Activated CD4-positive, alpha-beta T cell treated with anti-CD3 and anti-CD28 coated beads, Interleukin-10, Interleukin-2, amounts not matched to agents 100 ng/mL and 50 ng/mL, durations not matched to agents 16 hours and 8 hours (primary cell): Measurements from ENCODE around the gene RAB4A.

Experiments used
- DNase-seq: peaks from one replicate; pipeline ENCODE4 v3.0.0-alpha.2; 2020

Gene RAB4A, protein sequence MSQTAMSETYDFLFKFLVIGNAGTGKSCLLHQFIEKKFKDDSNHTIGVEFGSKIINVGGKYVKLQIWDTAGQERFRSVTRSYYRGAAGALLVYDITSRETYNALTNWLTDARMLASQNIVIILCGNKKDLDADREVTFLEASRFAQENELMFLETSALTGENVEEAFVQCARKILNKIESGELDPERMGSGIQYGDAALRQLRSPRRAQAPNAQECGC

DNA sequence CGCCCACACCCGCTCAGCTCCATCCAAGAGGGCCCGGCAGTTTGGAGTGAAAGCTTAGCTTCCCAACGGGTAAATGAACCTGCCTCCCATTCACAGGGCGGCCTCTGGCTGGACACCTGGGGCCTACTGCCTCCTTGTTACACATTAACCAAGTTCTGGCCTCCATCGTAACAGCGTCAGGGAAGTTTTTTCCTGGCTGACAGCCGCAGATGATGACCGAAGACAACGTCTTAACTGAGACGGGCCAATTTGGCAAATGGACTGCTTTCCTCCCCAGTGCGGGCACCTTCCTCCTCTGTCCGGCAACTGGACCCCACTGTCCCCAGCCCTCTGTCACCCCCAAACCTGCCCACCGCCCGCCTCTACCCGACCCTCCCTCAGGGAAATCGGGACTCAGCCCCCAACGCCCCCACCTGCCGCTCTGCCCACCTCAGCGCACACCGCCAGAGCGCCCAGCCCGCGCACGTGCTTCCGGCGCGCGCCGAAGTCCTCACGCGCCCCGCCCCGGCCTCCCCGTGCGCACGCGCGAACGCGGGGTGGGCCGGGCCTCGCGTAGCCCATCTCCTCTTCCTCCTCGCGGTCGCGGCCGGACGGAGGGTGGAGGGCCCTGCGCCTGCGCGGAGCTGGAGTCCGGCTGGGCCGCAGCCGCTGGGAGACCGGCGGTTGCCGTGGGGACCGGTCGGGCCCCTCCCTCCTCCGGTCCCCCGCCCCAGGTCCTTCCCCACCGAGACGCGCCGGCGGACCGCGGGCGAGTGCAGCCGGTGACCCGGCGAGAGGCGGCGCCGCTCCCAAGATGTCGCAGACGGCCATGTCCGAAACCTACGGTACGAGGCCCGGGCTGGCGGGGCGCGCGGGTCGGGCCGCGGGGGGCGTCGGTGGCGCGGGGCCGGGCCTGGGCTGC lies at the start of gene RAB4A:
RAB4A (plus strand) TSS at position 565 of the 901 bp plus-strand sequence; CDS start at position 794, 229 bp downstream.
- DNase-seq: peak; percentile 91

DNA sequence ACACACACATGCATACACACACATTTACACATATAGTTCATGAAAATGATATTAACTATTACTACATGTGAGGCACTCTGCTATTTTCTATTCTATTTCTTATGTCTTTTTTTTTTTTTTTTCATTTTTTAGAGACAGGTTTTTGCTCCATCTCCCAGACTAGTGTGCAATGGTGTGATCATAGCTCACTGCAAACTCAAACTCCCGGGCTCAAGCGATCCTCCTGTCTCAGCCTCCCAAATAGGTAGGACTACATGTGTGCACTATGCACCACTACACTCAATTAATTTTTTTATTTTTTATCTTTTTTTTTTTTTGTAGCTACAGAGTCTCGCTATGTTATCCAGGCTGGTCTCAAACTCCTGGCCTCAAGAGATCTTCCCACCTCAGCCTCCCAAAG lies 48.8 kb upstream of the RAB4A start:
- DNase-seq: no peak

DNA sequence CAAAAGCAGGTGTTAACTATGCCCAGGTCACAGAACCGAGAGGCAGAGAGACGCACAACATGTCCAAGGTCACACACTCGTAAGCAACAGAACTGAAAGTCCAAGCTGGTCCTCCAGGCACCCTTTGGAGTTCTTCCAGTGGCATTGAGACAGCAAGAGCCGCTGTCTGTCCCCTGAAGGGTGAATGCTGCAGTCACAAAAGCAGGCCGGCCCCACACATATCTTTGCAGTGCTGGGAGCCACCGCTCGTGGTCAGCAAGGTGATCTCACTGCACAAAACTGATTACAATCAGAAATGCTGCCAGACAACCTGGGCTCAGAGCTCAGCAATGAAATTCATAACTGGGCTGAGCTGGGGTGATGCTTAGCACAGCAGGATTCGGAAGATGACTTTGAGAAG lies 47.4 kb upstream of the RAB4A start:
- no peak for DNase-seq

DNA sequence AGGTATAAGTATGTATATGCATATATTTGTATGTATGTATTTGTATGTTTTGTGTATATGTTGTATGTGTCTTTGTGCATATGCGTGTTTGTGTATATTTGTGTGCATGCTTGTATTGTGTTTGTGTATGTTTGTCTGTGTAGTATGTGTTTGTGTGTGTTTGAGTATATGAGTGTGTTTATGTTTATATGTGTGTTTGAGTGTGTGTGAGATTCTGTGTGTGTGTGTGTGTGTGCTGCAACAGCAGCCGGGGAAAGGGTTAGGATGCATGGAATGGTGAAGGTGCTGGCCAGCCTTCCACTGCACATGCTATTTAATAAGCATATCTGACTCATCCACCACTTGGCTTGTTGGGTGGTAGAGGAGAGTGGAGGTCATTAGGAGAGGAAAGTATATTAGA lies 46.6 kb upstream of the RAB4A start:
- no peak for DNase-seq

DNA sequence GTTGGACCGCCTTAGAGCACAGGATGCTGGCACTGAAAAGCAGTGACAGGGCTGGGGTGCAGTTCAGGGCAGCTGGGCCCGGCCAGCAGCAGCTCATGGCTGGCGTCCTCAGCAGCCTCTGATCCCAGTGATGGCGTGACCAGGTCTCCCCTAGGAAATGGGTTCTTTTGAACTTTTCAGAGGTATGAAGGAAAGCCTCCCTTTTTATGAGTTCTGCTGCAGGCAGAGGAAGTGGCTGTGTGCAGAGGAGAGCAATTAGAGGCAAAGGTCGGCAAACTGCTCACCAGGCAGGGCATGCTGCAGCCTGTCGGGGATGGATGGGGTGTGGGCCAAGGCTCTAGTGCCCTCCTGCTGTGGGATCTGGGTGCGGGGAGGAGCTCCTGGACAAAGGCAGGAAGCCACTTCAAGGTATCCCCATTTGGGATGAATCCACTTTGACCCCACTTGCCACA lies 45.6 kb upstream of the RAB4A start:
- no peak for DNase-seq

DNA sequence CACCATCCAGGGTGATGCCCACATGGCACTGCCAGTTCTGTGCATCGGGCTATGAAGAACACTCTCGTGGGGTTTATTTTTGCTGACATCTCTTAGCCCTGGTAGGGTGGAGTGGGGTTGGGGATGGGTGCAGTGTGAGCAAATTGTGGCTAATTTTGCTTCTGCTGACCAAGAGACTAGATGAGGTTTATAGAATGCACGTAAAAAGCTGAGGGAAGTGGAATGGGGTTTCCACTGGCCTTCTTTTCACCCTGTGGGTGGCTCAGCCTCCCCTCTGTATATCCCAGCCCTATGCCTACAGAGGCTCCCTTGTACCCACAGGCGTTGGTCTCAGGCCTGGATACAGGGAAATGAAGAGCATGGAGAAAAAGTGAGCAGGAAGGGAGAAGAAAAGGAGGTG lies 44.1 kb upstream of the RAB4A start:
- DNase-seq: no peak

DNA sequence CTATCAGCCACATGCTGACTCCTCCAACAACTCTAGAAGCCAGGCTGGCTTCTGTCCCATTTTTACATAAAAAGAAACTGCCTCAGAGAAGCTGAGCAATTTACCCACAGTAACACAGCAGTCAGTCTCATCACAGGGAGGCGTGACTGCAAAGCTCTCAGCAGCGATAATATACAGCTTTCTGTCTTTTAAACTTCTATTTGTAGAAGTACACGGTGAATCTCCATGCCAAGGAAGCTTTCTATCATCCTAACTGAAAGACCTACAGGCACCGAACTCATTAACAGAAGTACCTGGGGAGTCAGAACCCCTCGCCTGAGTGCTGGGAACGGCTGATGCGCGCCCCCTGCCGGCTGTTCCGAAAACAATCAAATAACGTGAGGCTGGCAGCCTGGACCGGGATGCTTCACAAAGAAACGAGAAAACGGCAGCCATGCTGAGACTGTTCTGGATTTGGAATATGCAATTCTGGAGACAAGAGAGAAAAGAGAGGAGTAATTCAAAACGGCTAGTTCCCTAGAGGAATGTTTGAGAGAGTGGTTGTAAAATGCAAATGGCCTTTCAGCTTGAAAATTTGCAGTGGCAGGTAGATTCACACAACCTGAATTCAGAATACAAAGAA lies 43.5 kb upstream of the RAB4A start:
- peak; percentile 80 for DNase-seq

DNA sequence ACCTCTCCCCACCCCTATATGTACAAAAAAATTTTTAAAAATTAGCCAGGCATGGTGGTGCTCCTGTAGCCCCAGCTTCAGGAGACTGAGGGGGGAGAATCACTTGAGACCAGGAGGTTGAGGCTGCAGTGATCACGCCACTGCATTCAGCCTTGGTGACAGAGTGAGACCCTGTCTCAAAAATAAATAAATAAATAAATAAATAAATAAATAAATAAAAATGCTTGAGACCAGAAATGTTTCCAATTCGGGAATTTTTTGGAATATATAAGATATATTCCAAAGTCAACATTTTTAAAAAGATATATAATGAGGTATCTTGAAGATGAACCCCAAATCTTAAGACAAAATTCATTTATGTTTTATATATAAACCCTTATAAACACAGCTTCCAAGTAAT lies 42.4 kb upstream of the RAB4A start:
- DNase-seq: no peak

DNA sequence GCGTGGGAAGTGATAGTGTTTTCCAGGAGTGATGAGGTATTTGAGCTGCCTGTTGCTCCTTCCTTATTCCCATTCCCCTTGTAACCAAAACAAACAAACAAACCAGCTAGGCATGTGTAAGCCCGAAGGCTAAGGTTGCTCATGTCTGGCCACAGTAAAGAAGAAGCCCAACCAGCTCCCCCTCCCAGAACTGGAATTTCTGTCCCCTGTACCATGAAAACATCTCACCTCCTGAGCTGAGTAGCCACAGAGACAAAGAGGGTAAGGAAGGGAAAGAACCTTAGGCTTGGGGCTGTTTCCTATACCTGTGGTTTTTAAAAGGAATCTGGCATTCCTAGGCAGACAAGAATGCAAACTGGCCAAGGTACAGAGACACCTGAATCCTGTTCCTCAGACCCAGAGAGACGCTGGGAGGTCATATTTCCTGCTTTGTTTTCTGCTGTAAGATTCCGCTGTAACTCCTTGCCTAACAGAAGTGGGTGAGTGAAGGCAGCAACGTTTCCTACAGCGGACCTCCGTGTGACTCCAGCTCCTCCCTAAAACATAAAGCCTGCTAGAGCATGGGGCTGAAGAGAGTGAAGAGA lies 41.7 kb upstream of the RAB4A start:
- no peak for DNase-seq

DNA sequence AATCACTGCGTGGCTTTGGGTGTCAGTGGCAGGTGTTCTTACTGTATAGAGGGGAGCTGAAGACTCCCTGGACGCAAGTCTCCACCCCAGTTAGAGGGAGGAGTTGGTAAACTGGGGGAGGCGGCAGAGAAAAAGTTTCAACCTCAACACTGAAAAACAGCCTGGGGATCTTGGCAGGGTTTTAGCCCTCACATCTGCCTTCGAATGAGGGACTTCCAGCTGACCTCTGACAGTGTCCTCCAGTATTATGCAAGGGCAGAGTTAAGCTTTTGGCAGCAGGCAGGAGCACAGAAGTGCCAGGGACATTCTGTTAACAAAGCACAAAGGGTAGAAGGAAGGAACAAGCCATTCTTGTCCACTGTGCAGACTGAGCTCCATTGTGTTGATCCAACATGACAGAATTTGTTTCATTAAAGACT lies 41.2 kb upstream of the RAB4A start:
- no peak for DNase-seq

DNA sequence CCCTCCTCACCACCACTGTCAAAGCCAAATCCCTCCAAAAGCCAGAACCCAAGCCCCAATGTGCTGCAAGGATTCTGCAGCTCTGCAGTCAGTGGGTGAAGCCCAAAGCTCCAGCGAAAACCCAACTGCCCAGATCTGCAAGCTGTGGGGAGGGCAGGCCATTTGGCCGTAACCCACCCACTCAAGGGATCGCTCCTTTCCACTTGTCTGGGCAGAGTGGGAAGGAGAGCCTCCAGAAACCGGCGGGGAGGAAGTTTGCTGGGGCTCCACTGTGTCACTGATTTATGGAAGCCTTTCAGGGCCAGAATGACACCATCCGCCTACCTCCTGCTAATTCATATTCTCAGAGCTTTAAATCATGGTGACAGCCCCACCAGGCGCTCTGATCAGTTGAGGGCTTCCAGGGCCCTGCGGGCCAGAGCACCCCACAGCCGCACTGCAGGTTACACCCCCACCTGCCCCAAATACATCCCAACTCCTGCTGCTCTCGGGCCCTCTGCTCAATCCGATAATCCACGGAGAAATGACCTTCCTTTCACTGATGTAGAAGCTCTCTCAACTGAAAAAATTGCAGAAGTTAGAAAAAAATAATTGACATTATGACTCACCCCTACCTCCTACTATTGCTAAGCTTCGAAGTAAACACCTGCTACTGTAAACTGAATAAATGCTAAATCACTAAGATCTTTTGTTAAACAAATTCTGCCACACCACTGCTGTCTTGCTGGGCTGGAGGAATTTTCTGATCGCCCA lies 40.6 kb upstream of the RAB4A start:
- no peak for DNase-seq

DNA sequence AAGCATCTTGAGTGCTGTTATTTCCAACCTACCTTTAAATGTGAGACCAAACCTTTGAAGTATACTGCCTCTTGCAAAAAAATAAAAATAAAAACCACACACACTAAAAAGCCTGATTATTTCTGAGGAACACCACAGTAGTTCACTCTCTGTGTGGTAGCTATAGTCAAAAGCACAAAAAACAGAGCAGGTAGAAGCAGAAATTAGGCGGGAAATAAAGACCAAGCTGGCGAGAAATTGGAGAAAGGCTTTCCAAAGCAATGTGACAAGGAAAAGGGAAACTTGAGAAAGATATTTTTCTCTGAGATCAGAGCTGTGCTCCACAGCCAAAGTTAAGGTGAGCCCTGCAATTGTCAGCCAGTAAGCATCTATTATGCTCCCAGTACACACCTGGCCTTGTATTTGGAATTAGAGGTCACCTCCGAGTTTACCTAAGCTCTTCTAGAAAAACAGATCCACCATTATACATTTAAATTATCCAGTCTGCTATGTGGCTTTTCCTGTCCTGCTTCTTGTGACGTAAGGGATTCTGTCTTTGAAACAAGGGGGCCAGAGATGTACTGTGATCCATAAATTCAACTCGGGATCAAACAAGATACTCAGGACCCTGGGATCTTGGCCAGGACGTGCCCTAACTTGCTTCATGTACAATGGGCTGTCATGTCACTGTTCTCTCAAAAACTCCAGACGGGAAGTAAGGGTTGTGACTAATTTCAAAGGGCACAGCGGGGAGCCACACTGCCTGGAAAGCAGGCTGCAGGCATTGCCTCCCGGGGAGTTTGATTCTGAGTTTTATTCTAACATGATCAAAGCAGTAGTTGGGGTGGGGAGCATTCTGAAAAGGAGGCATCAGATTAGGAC lies 39.8 kb upstream of the RAB4A start:
- no peak for DNase-seq

DNA sequence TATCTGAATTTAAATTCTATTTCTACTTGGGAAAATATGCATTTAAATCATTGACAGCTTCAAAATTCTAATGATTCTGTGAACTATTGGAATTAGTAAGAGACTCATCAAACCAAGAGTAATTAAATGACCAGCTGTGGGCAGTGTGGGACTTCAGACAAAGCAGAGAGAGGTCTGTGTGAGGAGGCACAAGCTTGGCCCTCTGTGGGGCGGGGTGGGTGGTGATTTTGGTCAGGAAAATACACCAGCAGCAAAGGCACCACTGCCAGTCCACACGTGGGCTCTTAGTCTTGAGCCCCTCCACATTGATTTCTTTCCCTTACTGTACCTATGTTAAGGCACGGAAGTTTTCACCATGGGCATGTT lies 39.2 kb upstream of the RAB4A start:
- peak; percentile 17 for DNase-seq

DNA sequence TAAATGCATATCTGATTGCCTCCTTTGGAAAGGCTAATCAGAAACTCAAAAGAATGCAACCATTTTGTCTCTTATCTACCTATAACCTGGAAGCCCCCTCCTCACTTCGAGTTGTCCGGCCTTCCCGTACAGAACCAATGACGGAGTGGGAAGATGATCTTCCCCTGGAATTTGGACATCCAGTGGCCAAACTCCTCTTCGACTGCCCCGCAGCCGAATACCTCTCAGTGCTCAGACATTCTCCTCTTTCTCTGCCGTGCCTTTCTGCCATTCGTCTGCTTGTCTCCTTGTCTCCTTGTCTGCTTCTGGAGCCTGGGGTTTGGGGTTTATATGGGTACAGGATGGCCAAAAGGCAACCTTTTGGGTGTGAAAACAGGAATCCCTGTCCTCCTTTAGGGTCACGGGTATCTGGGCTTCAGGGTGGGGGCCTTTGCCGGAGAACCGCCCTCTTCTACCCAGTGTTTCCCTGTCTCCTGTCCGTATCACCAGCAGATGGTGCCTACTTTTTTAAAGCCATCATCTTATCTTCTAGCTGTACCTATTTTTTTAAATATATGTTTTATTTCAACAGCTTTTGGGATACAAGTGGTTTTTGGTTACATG lies 35.9 kb upstream of the RAB4A start:
- no peak for DNase-seq

DNA sequence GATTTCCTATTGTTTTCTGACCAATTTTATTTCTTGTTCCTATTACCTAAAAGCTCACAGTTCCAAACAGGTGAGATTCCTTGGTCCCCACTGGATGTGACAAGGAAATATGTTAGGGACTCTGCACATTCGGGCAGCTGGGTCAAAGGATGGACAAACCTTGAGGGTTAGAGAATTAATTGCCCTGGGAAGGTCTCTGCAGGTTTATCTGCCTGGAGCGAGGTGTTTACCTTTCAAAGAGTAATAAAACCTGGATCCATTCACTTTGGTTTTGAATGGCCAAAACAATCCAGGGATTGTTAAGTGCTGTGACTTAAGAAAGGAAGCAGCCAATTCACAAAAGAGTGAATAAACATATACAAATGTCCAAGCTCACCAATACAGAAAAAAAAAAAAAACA lies 33.6 kb upstream of the RAB4A start:
- no peak for DNase-seq

DNA sequence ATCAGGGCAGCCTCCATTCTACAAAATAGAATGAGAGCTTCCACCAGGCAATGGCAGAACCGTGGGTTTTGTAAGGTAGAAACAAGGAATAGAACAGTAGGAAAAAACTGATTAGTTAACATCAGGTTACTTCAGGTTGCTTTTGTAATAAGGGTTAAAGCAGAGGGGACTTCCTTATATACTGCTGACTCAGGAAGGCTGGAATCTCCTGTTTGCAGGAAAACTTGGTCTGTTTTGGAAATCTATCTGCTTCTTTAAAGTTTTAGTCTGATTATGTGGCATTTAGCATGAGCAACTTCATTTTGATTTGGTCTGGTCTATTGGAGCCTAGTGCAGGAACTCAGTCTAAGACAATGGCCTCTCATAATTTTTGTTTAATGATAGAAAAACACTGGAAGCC lies 32.7 kb upstream of the RAB4A start:
- DNase-seq: no peak

DNA sequence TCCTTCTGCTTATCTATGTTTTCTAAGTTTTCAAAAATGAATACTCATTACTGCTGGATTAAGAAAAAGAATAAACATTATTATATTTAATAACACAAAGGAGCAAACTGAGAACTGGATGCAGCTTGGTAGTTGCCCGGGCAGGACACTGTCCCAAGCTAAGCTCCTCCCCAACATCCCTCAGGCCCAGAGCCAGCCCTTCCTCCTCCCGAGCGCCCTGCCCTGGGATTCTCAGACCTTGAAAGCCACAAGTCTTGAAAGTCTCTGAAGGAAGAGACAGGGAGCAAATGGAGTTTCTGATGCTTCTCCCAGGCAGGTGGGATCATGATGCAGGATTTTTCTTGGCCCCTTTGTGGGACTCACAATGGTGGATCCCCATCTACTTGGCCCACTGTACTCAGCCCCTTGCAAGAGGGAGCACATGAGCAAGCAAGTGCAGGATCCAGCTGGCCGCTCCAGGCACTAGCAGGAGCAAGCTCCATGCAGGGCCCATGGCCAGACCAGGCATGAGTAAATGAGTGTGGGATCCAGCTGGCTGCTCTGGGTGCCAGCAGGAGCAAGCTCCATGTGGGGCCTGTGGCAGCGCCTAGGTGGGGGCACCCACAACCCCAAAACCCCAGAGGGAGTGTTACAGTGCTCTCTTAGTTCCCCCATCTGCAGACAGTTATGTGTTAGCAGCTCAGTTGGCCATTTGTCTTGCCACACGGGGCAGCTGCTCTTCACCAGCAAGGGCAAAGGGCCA lies 32.1 kb upstream of the RAB4A start:
- DNase-seq: no peak

DNA sequence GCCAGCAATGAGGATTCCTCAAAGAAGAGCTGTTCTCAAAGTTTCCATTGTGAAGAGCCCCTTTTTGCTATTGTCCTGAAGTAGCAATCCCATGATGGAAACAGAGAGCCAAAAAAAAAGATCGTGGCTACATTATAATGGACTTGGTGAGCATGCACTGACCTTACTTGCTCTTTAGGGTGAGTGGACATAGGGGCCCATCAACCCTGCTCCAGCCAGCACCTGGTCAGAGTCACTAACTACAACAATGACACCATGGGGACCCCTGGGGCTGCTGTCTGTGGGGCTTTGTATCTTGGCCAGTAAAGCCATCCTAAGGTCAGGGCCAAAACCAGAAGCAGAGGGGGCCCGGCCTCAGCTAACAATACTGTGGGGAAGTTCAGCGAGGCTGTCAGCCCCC lies 30.4 kb upstream of the RAB4A start:
- no peak for DNase-seq

DNA sequence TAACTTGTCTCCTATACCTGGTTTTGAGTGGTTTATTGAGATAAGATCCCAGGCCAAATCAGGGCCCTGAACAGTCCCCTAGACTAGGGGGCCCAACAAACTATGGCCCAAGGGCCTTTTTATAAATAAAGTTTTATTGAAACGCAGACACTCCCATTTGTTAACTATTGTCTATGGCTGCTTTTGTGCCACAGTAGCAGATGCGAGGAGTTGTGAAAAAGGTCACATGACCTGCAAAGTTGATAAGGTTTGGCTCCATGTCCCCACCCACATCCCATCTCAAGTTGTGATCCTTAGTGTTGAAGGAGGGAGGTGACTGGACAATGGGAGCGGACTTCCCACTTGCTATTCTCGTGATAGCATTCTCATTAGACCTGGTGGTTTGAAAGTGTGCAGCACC lies 29.5 kb upstream of the RAB4A start:
- DNase-seq: no peak

DNA sequence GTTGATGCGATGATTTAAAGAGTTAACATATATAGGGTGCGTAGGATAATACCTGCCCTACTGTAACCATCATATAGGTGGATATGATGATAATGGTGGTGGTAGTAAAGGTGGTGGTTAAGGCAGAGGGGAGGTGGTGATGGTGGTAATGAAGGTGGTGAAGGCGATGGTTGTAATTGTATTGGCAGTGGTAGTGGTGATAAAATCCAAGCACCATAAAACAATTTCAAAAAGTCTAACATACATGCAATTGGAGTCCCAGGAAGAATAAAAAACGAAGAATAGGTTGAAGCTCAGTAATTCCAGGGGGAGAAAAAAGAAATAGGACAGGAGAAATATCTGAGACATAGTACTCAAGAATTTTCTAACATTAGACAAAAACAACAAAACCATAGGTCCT lies 27.3 kb upstream of the RAB4A start:
- DNase-seq: no peak

DNA sequence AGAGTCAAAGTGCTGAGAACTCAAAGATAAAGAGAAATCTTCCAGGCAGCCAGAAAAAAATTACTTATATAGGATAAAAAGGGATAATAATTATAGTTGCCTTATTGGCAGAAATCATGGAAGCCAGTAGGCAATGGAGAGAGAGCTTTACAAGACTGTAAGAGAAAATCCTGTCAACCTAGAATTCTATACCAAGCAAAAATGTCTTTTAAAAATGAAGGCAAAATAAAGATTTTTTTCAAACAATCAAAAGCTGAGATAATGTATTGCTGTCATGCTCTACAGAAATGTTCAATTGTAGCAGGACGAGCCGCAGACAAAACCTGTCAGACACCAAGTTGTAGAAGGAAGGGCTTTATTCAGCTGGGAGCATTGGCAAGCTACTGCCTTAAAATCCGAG lies 26.8 kb upstream of the RAB4A start:
- no peak for DNase-seq
